Stimulated activated CD4-positive, alpha-beta T cell treated with anti-CD3 and anti-CD28 coated beads, TNF-alpha, amount 100 ng/mL, for 4 hours (primary cell): ENCODE measurements around the gene HSPA8.
"Not testable (repeated sequence)": the region's sequence is repeated elsewhere in the genome, so short reads cannot be mapped to it uniquely, and the experiment has no call there.

ENCODE experiments used
- DNase-seq, 3 experiments: peaks; one replicate each; pipeline ENCODE4 v3.0.0-alpha.2; 2020; ENCODE audit warnings: low read depth in 3 of 3

HSPA8 gene

GRCh38 chr11:123072332-123072761 is 10.4 kb upstream of the HSPA8 start:
- no peak for DNase-seq

GRCh38 chr11:123069908-123070821 is 8.2 kb upstream of the HSPA8 start:
- no peak for DNase-seq

GRCh38 chr11:123065621-123066020 is 3.7 kb upstream of the HSPA8 start:
- DNase-seq, result no peak

- no peak for DNase-seq
These were observed 2.1 kb upstream of the HSPA8 start for GRCh38 chr11:123063826-123064657.

- no peak for DNase-seq
These were observed 1.2 kb upstream of the HSPA8 start for GRCh38 chr11:123062892-123063825.

- peak; percentile 99 to 100 (median 100) for DNase-seq
These were observed 389 bp upstream of the HSPA8 start for GRCh38 chr11:123062158-123062891.

GRCh38 chr11:123060277-123061000 is 1.5 kb downstream of the HSPA8 start:
- no peak for DNase-seq

GRCh38 chr11:123059041-123059920 is 2.7 kb downstream of the HSPA8 start:
- DNase-seq, result not testable (repeated sequence)

- no peak for DNase-seq
These were observed 4.2 kb downstream of the HSPA8 start for GRCh38 chr11:123057661-123058305.

GRCh38 chr11:123056835-123057491 is 5.0 kb downstream of the HSPA8 start:
- DNase-seq, result no peak

GRCh38 chr11:123055191-123055901 is 6.6 kb downstream of the HSPA8 start:
- DNase-seq, result no peak

- DNase-seq, result no peak
These were observed 7.5 kb downstream of the HSPA8 start for GRCh38 chr11:123054301-123055065.

GRCh38 chr11:123052901-123053721 is 8.8 kb downstream of the HSPA8 start:
- DNase-seq, result no peak

GRCh38 chr11:123051634-123052033 is 10.3 kb downstream of the HSPA8 start:
- DNase-seq, result no peak

GRCh38 chr11:123051146-123051545 is 10.8 kb downstream of the HSPA8 start:
- DNase-seq, result no peak

GRCh38 chr11:123047947-123048293 is 14.0 kb downstream of the HSPA8 start:
- no peak for DNase-seq
